ENCODE measurements around the gene FAIM2.

Gene FAIM2

DNA sequence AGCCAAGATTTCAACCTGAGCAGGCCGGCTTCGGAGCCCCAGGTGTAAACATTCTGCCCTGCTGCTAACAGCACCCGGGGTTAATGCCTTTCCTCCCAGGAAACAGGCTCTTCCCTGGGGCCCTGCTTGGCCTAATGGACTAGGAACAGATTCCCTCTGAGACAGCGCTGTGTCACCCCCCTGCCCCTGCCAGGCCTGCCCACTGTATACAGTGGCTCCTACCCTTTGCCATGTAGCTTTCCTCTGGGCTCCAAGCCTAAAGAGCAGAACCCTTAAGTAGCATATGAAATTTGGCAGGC, 32.5 kb downstream of the FAIM2 start:
- Histone ChIP-seq H3K18ac (ENCODE audit: low read length) (no peak overlapping the region), H3K4me2 (ENCODE audit: low read length) (no peak overlapping the region), H3K4ac (ENCODE audit: low read depth, low read length) (no peak overlapping the region), H3K27ac (ENCODE audit: low read depth, low read length) (no peak overlapping the region), H4K91ac (ENCODE audit: low read depth, low read length) (no peak overlapping the region), H2AK5ac (ENCODE audit: low read length) (no peak overlapping the region), H2AFZ (ENCODE audit: insufficient read depth, low read length, poor library complexity) (no peak overlapping the region), H3K79me2 (ENCODE audit: control insufficient read depth, insufficient read depth, low read length, poor library complexity) (no peaks in the 10 kb centered on the region), H2BK12ac (ENCODE audit: low read length) (no peak overlapping the region), H4K12ac (ENCODE audit: low read depth, low read length) (no peak overlapping the region), H3K14ac (ENCODE audit: low read length) (no peak overlapping the region), H3K79me1 (ENCODE audit: low read length) (no peaks in the 10 kb centered on the region), H3K9ac (ENCODE audit: low read length) (no peak overlapping the region), H3K4me3 (ENCODE audit: low read depth, low read length) (no peak overlapping the region), H3K27me3 (ENCODE audit: insufficient read depth, low read length) (no peaks in the 10 kb centered on the region), H3K4me1 (ENCODE audit: control insufficient read depth in 1 of 2, insufficient read depth in 2 of 2, low read length in 2 of 2) (peaks cover 6 to 11% of the 10 kb centered on the region in 2 experiments), H3K36me3 (ENCODE audit: control insufficient read depth in 1 of 2, insufficient read depth in 2 of 2, low read length in 2 of 2) (no peaks in the 10 kb centered on the region), H3K9me3 (ENCODE audit: insufficient read depth, low read depth, low read length) (peaks cover 2% of the 10 kb centered on the region), H4K8ac (ENCODE audit: low read depth, low read length) (no peak overlapping the region), H3K23ac (ENCODE audit: low read length) (no peak overlapping the region), H2BK120ac (ENCODE audit: insufficient read depth, low read length, poor library complexity) (no peak overlapping the region), H2BK5ac (ENCODE audit: low read depth, low read length, poor library complexity) (no peak overlapping the region)
- no CpG with 5 or more reads among the region's 4 CpGs for WGBS (ENCODE audit: extremely low coverage, insufficient coverage, insufficient read length)
- DNase-seq: no peak

DNA sequence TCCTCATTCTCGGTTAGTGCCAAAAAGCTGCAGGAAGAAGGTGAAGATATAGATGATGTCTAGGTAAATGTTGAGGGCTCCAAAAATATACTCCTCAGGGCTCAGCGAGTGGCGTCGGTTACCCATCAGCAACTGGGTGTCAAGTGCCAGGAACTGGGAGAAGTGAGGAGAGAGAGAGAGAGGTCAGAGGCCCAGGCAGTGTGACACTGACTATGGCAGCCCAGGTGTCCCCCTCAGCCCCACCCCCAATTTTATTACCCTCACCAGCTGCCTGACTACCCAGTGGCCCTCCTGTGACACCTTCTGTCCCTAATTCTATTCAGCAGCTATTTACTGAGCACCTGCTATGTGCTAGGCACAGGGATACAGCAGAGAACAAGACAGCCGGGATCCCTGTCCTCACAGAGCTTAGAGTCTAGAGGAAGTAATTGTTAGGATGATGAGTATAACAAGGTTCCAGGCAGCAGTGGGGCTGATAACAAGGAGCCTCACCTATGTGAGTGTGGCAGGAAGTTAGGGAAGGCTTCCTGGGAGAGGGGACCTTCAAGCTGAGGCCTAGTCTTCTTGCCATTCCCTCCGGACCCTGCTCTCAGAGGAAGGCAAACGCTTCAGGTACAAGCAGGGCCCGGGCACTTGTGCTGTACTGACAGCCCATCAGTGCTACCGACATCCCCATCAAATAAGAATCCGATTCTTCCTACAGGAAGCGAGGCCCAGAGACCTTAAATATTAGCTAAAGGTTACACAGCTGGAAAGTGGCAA, 33.0 kb downstream of the FAIM2 start:
- H4K12ac ChIP-seq (ENCODE audit: low read depth, low read length): no peak overlapping the region
- peaks cover 2% of the 10 kb centered on the region for H3K9me3 ChIP-seq (ENCODE audit: insufficient read depth, low read depth, low read length)
- H3K36me3 ChIP-seq (ENCODE audit: control insufficient read depth in 1 of 2, insufficient read depth in 2 of 2, low read length in 2 of 2): no peaks in the 10 kb centered on the region
- no peak overlapping the region for H2BK12ac ChIP-seq (ENCODE audit: low read length)
- peaks cover 6 to 11% of the 10 kb centered on the region in 2 experiments for H3K4me1 ChIP-seq (ENCODE audit: control insufficient read depth in 1 of 2, insufficient read depth in 2 of 2, low read length in 2 of 2)
- no peak overlapping the region for H2AK5ac ChIP-seq (ENCODE audit: low read length)
- H3K79me2 ChIP-seq (ENCODE audit: control insufficient read depth, insufficient read depth, low read length, poor library complexity): no peaks in the 10 kb centered on the region
- H3K14ac ChIP-seq (ENCODE audit: low read length): no peak overlapping the region
- no peak overlapping the region for H4K91ac ChIP-seq (ENCODE audit: low read depth, low read length)
- H3K27me3 ChIP-seq (ENCODE audit: insufficient read depth, low read length): no peaks in the 10 kb centered on the region
- no peak overlapping the region for H3K23ac ChIP-seq (ENCODE audit: low read length)
- H2BK120ac ChIP-seq (ENCODE audit: insufficient read depth, low read length, poor library complexity): no peak overlapping the region
- no peak overlapping the region for H3K18ac ChIP-seq (ENCODE audit: low read length)
- no peak overlapping the region for H3K4ac ChIP-seq (ENCODE audit: low read depth, low read length)
- H3K79me1 ChIP-seq (ENCODE audit: low read length): no peaks in the 10 kb centered on the region
- no peak overlapping the region for H3K4me2 ChIP-seq (ENCODE audit: low read length)
- no CpG with 5 or more reads among the region's 11 CpGs for WGBS (ENCODE audit: extremely low coverage, insufficient coverage, insufficient read length)
- no peak overlapping the region for H2BK5ac ChIP-seq (ENCODE audit: low read depth, low read length, poor library complexity)
- no peak overlapping the region for H2AFZ ChIP-seq (ENCODE audit: insufficient read depth, low read length, poor library complexity)
- H3K27ac ChIP-seq (ENCODE audit: low read depth, low read length): no peak overlapping the region
- H3K4me3 ChIP-seq (ENCODE audit: low read depth, low read length): no peak overlapping the region
- DNase-seq: no peak
- no peak overlapping the region for H4K8ac ChIP-seq (ENCODE audit: low read depth, low read length)
- no peak overlapping the region for H3K9ac ChIP-seq (ENCODE audit: low read length)

DNA sequence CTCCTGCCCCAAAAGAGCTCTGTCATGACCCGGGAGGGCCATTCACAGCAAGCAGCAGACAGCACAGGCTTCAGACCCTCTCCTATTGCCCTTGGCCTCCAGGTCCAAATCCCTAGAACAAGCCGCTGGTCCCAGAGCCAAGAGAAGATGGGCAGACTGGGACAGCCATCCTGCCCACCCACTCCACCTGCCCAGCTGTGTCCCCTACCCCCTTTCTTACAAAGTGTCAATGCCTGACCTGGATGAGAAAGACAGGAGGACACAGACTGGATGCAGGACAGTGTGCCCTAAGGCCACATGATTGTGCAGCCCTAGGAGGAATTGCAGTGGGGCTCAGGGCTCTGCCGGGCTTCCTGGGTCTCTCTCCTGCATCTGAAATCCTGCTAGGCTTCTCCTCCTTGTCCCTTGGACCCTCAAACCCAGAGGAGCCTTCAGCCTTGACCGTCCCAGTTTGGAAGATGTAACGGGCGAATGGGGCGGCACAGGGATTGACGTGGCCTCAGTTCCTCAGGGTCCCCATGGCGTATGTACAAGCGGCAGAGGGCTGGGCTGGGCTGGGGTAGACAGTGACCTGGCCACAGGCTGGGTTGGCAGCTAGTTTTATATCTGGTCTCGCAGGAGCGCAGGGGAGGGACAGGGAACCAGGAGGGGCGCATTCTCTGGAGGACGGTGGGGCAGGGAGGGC, 33.7 kb downstream of the FAIM2 start:
- Histone ChIP-seq H3K4me2 (ENCODE audit: low read length) (no peak overlapping the region), H3K79me2 (ENCODE audit: control insufficient read depth, insufficient read depth, low read length, poor library complexity) (no peaks in the 10 kb centered on the region), H3K27ac (ENCODE audit: low read depth, low read length) (no peak overlapping the region), H4K12ac (ENCODE audit: low read depth, low read length) (no peak overlapping the region), H3K36me3 (ENCODE audit: control insufficient read depth in 1 of 2, insufficient read depth in 2 of 2, low read length in 2 of 2) (no peaks in the 10 kb centered on the region), H3K14ac (ENCODE audit: low read length) (no peak overlapping the region), H3K4me3 (ENCODE audit: low read depth, low read length) (no peak overlapping the region), H3K18ac (ENCODE audit: low read length) (no peak overlapping the region), H3K4ac (ENCODE audit: low read depth, low read length) (no peak overlapping the region), H3K23ac (ENCODE audit: low read length) (no peak overlapping the region), H4K8ac (ENCODE audit: low read depth, low read length) (no peak overlapping the region), H2BK12ac (ENCODE audit: low read length) (no peak overlapping the region), H2BK120ac (ENCODE audit: insufficient read depth, low read length, poor library complexity) (no peak overlapping the region), H2AK5ac (ENCODE audit: low read length) (no peak overlapping the region), H3K4me1 (ENCODE audit: control insufficient read depth in 1 of 2, insufficient read depth in 2 of 2, low read length in 2 of 2) (peaks cover 6 to 11% of the 10 kb centered on the region in 2 experiments), H4K91ac (ENCODE audit: low read depth, low read length) (no peak overlapping the region), H3K9me3 (ENCODE audit: insufficient read depth, low read depth, low read length) (peaks cover 2% of the 10 kb centered on the region), H3K27me3 (ENCODE audit: insufficient read depth, low read length) (no peaks in the 10 kb centered on the region), H3K79me1 (ENCODE audit: low read length) (no peaks in the 10 kb centered on the region), H2AFZ (ENCODE audit: insufficient read depth, low read length, poor library complexity) (no peak overlapping the region), H2BK5ac (ENCODE audit: low read depth, low read length, poor library complexity) (no peak overlapping the region), H3K9ac (ENCODE audit: low read length) (no peak overlapping the region)
- WGBS (ENCODE audit: extremely low coverage, insufficient coverage, insufficient read length): no CpG with 5 or more reads among the region's 14 CpGs
- peak in 1 of 2 donors; percentile 26 for DNase-seq

DNA sequence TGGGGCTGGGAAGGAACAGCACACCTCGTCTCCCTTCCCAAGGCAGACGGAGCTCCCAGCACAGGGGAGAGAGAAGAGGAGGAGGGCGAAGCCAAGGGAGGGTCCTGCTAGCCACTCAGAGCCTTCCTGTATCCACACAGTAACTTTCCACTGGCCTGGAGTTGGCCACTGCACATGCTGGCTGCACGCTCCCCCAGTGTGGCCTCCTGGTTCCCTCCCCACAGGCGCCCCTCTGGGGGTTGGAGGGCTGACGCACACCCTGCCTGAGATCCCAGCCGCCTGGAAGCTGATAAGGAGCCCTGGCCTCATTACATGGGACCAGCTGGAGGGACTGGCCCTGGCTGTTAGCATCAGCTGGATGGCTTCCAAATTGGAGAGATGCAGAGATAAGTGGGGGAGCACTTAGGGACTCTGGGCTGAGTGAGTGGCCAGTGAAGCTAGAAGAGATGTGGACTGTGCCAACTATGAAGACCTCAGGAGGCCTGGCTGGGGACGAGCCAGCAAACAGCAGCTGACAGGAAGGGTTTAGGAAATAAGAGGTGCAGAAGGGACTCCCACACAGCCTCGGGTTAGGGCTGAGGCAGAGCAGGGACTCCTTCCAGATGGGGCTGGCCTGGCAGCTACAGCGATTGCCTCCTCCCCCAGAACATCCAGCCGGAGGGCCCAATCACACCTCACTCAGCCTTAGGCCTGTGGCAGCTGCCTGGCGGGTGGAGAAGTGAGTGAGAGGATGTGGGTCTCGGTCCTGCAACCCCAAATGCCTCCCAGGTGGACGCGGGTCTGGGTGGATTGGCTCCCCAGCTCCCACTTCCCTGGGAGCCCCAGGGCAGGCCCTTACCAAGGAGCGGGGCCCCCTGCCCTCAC, 34.5 kb downstream of the FAIM2 start:
- H3K14ac ChIP-seq (ENCODE audit: low read length): no peak overlapping the region
- WGBS (ENCODE audit: extremely low coverage, insufficient coverage, insufficient read length): no CpG with 5 or more reads among the region's 16 CpGs
- no peaks in the 10 kb centered on the region for H3K27me3 ChIP-seq (ENCODE audit: insufficient read depth, low read length)
- no peaks in the 10 kb centered on the region for H3K79me2 ChIP-seq (ENCODE audit: control insufficient read depth, insufficient read depth, low read length, poor library complexity)
- H3K9ac ChIP-seq (ENCODE audit: low read length): no peak overlapping the region
- no peak overlapping the region for H3K4me3 ChIP-seq (ENCODE audit: low read depth, low read length)
- no peak overlapping the region for H3K4ac ChIP-seq (ENCODE audit: low read depth, low read length)
- no peak overlapping the region for H2BK12ac ChIP-seq (ENCODE audit: low read length)
- no peak overlapping the region for H2BK5ac ChIP-seq (ENCODE audit: low read depth, low read length, poor library complexity)
- H3K18ac ChIP-seq (ENCODE audit: low read length): no peak overlapping the region
- H3K79me1 ChIP-seq (ENCODE audit: low read length): no peaks in the 10 kb centered on the region
- no peak overlapping the region for H4K8ac ChIP-seq (ENCODE audit: low read depth, low read length)
- H3K27ac ChIP-seq (ENCODE audit: low read depth, low read length): no peak overlapping the region
- H3K36me3 ChIP-seq (ENCODE audit: control insufficient read depth in 1 of 2, insufficient read depth in 2 of 2, low read length in 2 of 2): no peaks in the 10 kb centered on the region
- no peak overlapping the region for H3K23ac ChIP-seq (ENCODE audit: low read length)
- H2AFZ ChIP-seq (ENCODE audit: insufficient read depth, low read length, poor library complexity): no peak overlapping the region
- H2BK120ac ChIP-seq (ENCODE audit: insufficient read depth, low read length, poor library complexity): no peak overlapping the region
- peaks cover 2% of the 10 kb centered on the region for H3K9me3 ChIP-seq (ENCODE audit: insufficient read depth, low read depth, low read length)
- peaks cover 6 to 11% of the 10 kb centered on the region in 2 experiments for H3K4me1 ChIP-seq (ENCODE audit: control insufficient read depth in 1 of 2, insufficient read depth in 2 of 2, low read length in 2 of 2)
- no peak overlapping the region for H4K91ac ChIP-seq (ENCODE audit: low read depth, low read length)
- H2AK5ac ChIP-seq (ENCODE audit: low read length): no peak overlapping the region
- DNase-seq: peak; percentile 95 to 97
- no peak overlapping the region for H3K4me2 ChIP-seq (ENCODE audit: low read length)
- no peak overlapping the region for H4K12ac ChIP-seq (ENCODE audit: low read depth, low read length)
